ENCODE measurements around the gene ZNF408. TPM values are rescaled to one million over a fixed set of nuclear protein-coding genes. Genes with fewer than 3 reads are reported as not detected.
A peak's percentile ranks its signal among the peaks of the same experiment; 100 is the strongest.

ZNF408 gene
- total and polyA plus RNA-seq, 2 of the 13 experiments (the other 11 are each of a cell fraction or from before 2014, with no cell fraction given) = 11.2 to 12.5 TPM

GRCh38 chr11:46718155-46719019 is 17.6 kb downstream of the ZNF408 start (continued):
- TF ChIP-seq FOXO4 (CRISPR knock-in tag; conservative IDR thresholded peaks at IDR 0.05) (0 out of 2 replicates have a peak, but pooled peaks have one; percentile 87), ZNF496 (CRISPR knock-in tag; IDR thresholded peaks at IDR 0.05; ENCODE audit: insufficient replicate concordance) (no peak), PAX8 (CRISPR knock-in tag; IDR thresholded peaks at IDR 0.05; ENCODE audit: borderline replicate concordance) (no peak), STAG1 (CRISPR knock-in tag; IDR thresholded peaks at IDR 0.05) (peak; percentile 37; the same call in 1 of the 2 replicates), ZNF558 (CRISPR knock-in tag; IDR thresholded peaks at IDR 0.05; ENCODE audit: borderline replicate concordance) (no peak), PLRG1 (conservative IDR thresholded peaks at IDR 0.05) (no peak), ZSCAN30 (CRISPR knock-in tag; IDR thresholded peaks at IDR 0.05) (peak; percentile 89; the same call in 1 of the 2 replicates), NR2C2 (CRISPR knock-in tag; IDR thresholded peaks at IDR 0.05; ENCODE audit: borderline replicate concordance) (peak; percentile 71), PPARG (CRISPR knock-in tag; conservative IDR thresholded peaks at IDR 0.05) (peak; percentile 98), ZZZ3 (CRISPR knock-in tag; IDR thresholded peaks at IDR 0.05; ENCODE audit: borderline replicate concordance) (no peak), ZNF674 (CRISPR knock-in tag; IDR thresholded peaks at IDR 0.05; ENCODE audit: low read depth) (no peak), SMAD1 (CRISPR knock-in tag; IDR thresholded peaks at IDR 0.05; ENCODE audit: borderline replicate concordance, low read depth) (peak; percentile 36; the same call in 1 of the 2 replicates), GABPA (IDR thresholded peaks at IDR 0.05; ENCODE audit: low read depth, low read length) (peak; percentile 25; the same call in 1 of the 2 replicates), GABPA (CRISPR knock-in tag; IDR thresholded peaks at IDR 0.05; ENCODE audit: low read depth) (peak; percentile 86), NCOA1 (CRISPR knock-in tag; IDR thresholded peaks at IDR 0.05) (peak; percentile 90), TFDP1 (CRISPR knock-in tag; IDR thresholded peaks at IDR 0.05; ENCODE audit: borderline replicate concordance) (peak; percentile 61; the same call in 1 of the 2 replicates), PHF5A (CRISPR knock-in tag; IDR thresholded peaks at IDR 0.05; ENCODE audit: low read depth, unreplicated experiment) (peak; percentile 80), BHLHE40 (IDR thresholded peaks at IDR 0.05; ENCODE audit: low read length) (peak; percentile 30; the same call in 1 of the 2 replicates), TBP (CRISPR knock-in tag; IDR thresholded peaks at IDR 0.05) (no peak), NRL (CRISPR knock-in tag; IDR thresholded peaks at IDR 0.05; ENCODE audit: borderline replicate concordance) (no peak; the same call in 1 of the 2 replicates), ZNF557 (CRISPR knock-in tag; IDR thresholded peaks at IDR 0.05) (peak; percentile 75; the same call in 1 of the 2 replicates), GTF3A (CRISPR knock-in tag; conservative IDR thresholded peaks at IDR 0.05) (0 out of 2 replicates have a peak, but pooled peaks have one; percentile 14), CENPX (CRISPR knock-in tag; IDR thresholded peaks at IDR 0.05) (no peak), NR0B2 (CRISPR knock-in tag; IDR thresholded peaks at IDR 0.05) (no peak)
- TF ChIP-seq, protein P1, sequence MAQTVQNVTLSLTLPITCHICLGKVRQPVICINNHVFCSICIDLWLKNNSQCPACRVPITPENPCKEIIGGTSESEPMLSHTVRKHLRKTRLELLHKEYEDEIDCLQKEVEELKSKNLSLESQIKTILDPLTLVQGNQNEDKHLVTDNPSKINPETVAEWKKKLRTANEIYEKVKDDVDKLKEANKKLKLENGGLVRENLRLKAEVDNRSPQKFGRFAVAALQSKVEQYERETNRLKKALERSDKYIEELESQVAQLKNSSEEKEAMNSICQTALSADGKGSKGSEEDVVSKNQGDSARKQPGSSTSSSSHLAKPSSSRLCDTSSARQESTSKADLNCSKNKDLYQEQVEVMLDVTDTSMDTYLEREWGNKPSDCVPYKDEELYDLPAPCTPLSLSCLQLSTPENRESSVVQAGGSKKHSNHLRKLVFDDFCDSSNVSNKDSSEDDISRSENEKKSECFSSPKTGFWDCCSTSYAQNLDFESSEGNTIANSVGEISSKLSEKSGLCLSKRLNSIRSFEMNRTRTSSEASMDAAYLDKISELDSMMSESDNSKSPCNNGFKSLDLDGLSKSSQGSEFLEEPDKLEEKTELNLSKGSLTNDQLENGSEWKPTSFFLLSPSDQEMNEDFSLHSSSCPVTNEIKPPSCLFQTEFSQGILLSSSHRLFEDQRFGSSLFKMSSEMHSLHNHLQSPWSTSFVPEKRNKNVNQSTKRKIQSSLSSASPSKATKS (CRISPR knock-in tag; IDR thresholded peaks at IDR 0.05) = peak; percentile 89
